GM12878 (cell line): ENCODE measurements around the gene ACKR2. TPM values are rescaled to one million over a fixed set of nuclear protein-coding genes. Genes with fewer than 3 reads are reported as not detected.
A peak's percentile ranks its signal among the peaks of the same experiment; 100 is the strongest.

Source experiments
- ATAC-seq: fragments of 200-7000 bp; cut with Tn5 transposase; 3 replicates; pipeline ENCODE4 v1.9.1; 2020; ENCODE audit warnings: mild to moderate bottlenecking, moderate library complexity
- BruUV-seq: library from RNA; stranded (reverse); fragments of 400-500 nt; replicated peaks from 2 replicates; lab custom pipeline; 2021; lab: Mats Ljungman, UMichigan
- CTCF ChIA-PET: fragments of 300-600 bp; sonication (Branson Sonifier 250); formaldehyde crosslinking; extraction: SDS; loops from one replicate; lab custom pipeline; 2021; ENCODE audit warnings: inconsistent platforms; lab: Yijun Ruan, JAX
- POLR2A ChIA-PET: fragments of 350-600 bp; formaldehyde crosslinking; extraction: SDS; loops from one replicate; lab custom pipeline; 2021; ENCODE audit warnings: inconsistent platforms; lab: Charles Lee
- RAD21 ChIA-PET: fragments of 300-600 bp; sonication (Branson Sonifier 250); formaldehyde crosslinking; loops from one replicate; lab custom pipeline; 2023; ENCODE audit warnings: antibody characterized with exemption; ENCODE audit not compliant: unreplicated experiment; lab: Charles Lee
- SMC1A ChIA-PET: fragments of 300-600 bp; sonication (Branson Sonifier 250); formaldehyde crosslinking; loops from one replicate; lab custom pipeline; 2023; ENCODE audit not compliant: unreplicated experiment, uncharacterized antibody; lab: Charles Lee
- DNase-seq: peaks from one replicate; pipeline ENCODE4 v3.0.0-alpha.2; 2011; ENCODE audit warnings: low read depth, low spot score
- FAIRE-seq: peaks from 3 replicates; lab custom pipeline; 2011; peaks lifted over from hg19 to GRCh38; lab: Jason Lieb, UNC
- H2AFZ ChIP-seq: 2 replicates; pipeline ENCODE4 v1.6.0; 2011; ENCODE audit warnings: low read depth, low read length, control low read depth; ENCODE audit not compliant: control insufficient read depth
- H3K27ac ChIP-seq: 2 replicates; pipeline ENCODE4 v1.5.1; 2011; ENCODE audit warnings: control low read depth; ENCODE audit not compliant: control insufficient read depth, insufficient read depth
- H3K27me3 ChIP-seq, 2 experiments: replicated peaks in 1 of 2; 2 replicates each; pipeline versions ENCODE4 v1.6.0 to v1.6.1; 2011; ENCODE audit warnings: low read length in 1 of 2; ENCODE audit not compliant: control insufficient read depth in 2 of 2, insufficient read depth in 2 of 2
- H3K36me3 ChIP-seq, 2 experiments: 2 replicates each; pipeline ENCODE4 v1.5.1; 2011; ENCODE audit warnings: low read length in 1 of 2; ENCODE audit not compliant: control insufficient read depth in 2 of 2, insufficient read depth in 2 of 2
- H3K4me1 ChIP-seq: 2 replicates; pipeline ENCODE4 v1.6.1; 2011; ENCODE audit warnings: mild to moderate bottlenecking, low read length, moderate library complexity, mixed read lengths; ENCODE audit not compliant: control insufficient read depth, insufficient read depth
- H3K4me2 ChIP-seq: 2 replicates; pipeline ENCODE4 v1.6.0; 2011; ENCODE audit warnings: control low read depth; ENCODE audit not compliant: control insufficient read depth, insufficient read depth
- H3K4me3 ChIP-seq: fragments of 200-600 bp; sonication (generic); 2 replicates; pipeline ENCODE4 v1.5.1; 2016
- H3K79me2 ChIP-seq: 2 replicates; pipeline ENCODE4 v1.6.0; 2011; ENCODE audit warnings: low read length; ENCODE audit not compliant: control insufficient read depth, insufficient read depth
- H3K9ac ChIP-seq: 2 replicates; pipeline ENCODE4 v1.8.0; 2011; ENCODE audit warnings: low read length, control low read depth, mixed read lengths; ENCODE audit not compliant: control insufficient read depth, insufficient read depth
- H3K9me3 ChIP-seq: replicated peaks from 3 replicates; pipeline ENCODE4 v1.5.1; 2011; ENCODE audit warnings: mild to moderate bottlenecking, low read length; ENCODE audit not compliant: control insufficient read depth, insufficient read depth
- H4K20me1 ChIP-seq: 2 replicates; pipeline ENCODE4 v1.6.0; 2011; ENCODE audit not compliant: control insufficient read depth, insufficient read depth
- BACH1 ChIP-seq: fragments of 450-650 bp; IDR thresholded peaks from 2 replicates; pipeline ENCODE4 v1.6.1; 2017; ENCODE audit warnings: mild to moderate bottlenecking, borderline replicate concordance
- ESRRA ChIP-seq: IDR thresholded peaks from 2 replicates; pipeline ENCODE4 v1.6.1; 2012; ENCODE audit warnings: mild to moderate bottlenecking, low read length, improper control_type of control experiment
- JUND ChIP-seq: IDR thresholded peaks from 2 replicates; pipeline ENCODE4 v1.6.1; 2012; ENCODE audit warnings: low read depth, mild to moderate bottlenecking, low read length, improper control_type of control experiment, moderate library complexity
- SP1 ChIP-seq: IDR thresholded peaks from one replicate; pipeline ENCODE4 v1.6.1; 2011; ENCODE audit warnings: low read depth, low read length
- SRF ChIP-seq, 2 experiments: IDR thresholded peaks; 2 replicates each; pipeline ENCODE4 v1.6.1; 2011; ENCODE audit warnings: low read depth in 2 of 2, low read length in 2 of 2, mild to moderate bottlenecking in 1 of 2, moderate library complexity in 1 of 2
- TCF3 ChIP-seq: IDR thresholded peaks from 2 replicates; pipeline ENCODE4 v1.6.1; 2012; ENCODE audit warnings: low read depth, mild to moderate bottlenecking, low read length, borderline replicate concordance; ENCODE audit not compliant: insufficient read depth
- YBX1 ChIP-seq: fragments of 450-650 bp; IDR thresholded peaks from 2 replicates; pipeline ENCODE4 v1.6.1; 2016; ENCODE audit warnings: antibody characterized with exemption
- ZBED1 ChIP-seq: IDR thresholded peaks from 2 replicates; pipeline ENCODE4 v1.6.1; 2016; ENCODE audit warnings: borderline replicate concordance
- ZNF274 ChIP-seq: IDR thresholded peaks from one replicate; pipeline ENCODE4 v1.8.0; 2011; ENCODE audit not compliant: insufficient read length, insufficient read depth
- WGBS: methylation state at CpG from one replicate; pipeline ENCODE4 v1.1.6; 2016; ENCODE audit warnings: low lambda C conversion rate; ENCODE audit not compliant: insufficient replicate concordance, insufficient coverage; ENCODE audit errors: missing lambda C conversion rate; 5-methylcytosine and 5-hydroxymethylcytosine counted together
- in situ Hi-C: fragments of 300-500 bp; cut with MboI; formaldehyde crosslinking; loops from 9 replicates; pipeline ENCODE4 v1.14.3; 2018; ENCODE audit warnings: mixed read lengths
- intact Hi-C: fragments of 100-400 bp; cut with micrococcal nuclease; formaldehyde crosslinking; loops from one replicate; pipeline ENCODE4 v1.14.2; 2022; ENCODE audit not compliant: unreplicated experiment
- polyA plus RNA-seq, 11 experiments: library from polyadenylated mRNA; depleted of rRNA in 4 of 11; unstranded in 6 of 11; stranded (reverse) in 5 of 11; fragments of >200 nt; fragmentation: Nextera tagmentation in 4 of 11; fragmentation: Illumina TruSeq in 1 of 11; extraction: Ambion mirVana in 4 of 11; extraction: Trizol in 1 of 11; gene quantifications; 1 replicate in 1 of 11; 2 replicates in 10 of 11; pipeline versions ENCODE4 v1.2.1 to v1.2.3, GENCODE V29; 2011 to 2016; ENCODE audit warnings: inconsistent platforms in 2 of 11, missing spikeins in 2 of 11, low read depth in 1 of 11
- total RNA-seq, 4 experiments: library from RNA; depleted of rRNA in 3 of 4; stranded (reverse); fragments of >200 nt in 3 of 4; fragmentation: Illumina TruSeq in 1 of 4; extraction: Trizol in 1 of 4; gene quantifications; 2 replicates each; pipeline versions ENCODE4 v1.2.1 to v1.2.3, GENCODE V29; 2013 to 2021
- TF ChIP-seq, protein P1 (sequence below): IDR thresholded peaks from 2 replicates; pipeline ENCODE4 v1.6.1; 2012; ENCODE audit warnings: low read length, inconsistent platforms
- TF ChIP-seq, protein P2 (sequence below): fragments of 450-650 bp; formaldehyde crosslinking; IDR thresholded peaks from 2 replicates; pipeline ENCODE4 v1.4.0; 2022; ENCODE audit warnings: mild to moderate bottlenecking, moderate library complexity

Gene ACKR2
- total and polyA plus RNA-seq, 10 of the 15 experiments (the other 5 are each of a cell fraction or from before 2014, with no cell fraction given): 0.05 to 0.91 (median 0.23) TPM; not detected in 2

DNA sequence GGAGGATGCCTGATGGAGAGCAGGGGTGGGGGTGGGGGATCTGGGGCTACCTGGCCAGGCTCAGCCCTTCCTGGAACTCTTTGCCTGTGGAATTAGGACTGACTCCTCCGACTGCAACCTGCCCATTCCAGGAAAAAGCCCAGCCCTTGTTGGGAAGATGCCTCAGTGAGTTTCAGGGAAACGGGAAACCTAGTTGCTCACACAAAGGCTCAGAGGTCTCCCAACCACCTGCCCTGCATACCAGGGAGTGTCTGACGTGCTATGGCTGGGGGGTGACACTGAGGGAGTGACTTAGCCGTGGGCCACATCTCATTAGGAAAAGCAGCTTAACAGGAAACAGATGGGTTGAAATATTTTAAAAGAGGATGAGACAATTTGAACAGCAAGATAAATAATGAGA, 38.5 kb downstream of the ACKR2 start:
- DNase-seq (no peak), ATAC-seq (peak; percentile 24; the same call in 1 of the 3 replicates), FAIRE-seq (no peak)
- Histone ChIP-seq H2AFZ (no peak overlapping the region; the same call in 1 of the 2 replicates), H3K9me3 (no peaks in the 10 kb centered on the region), H3K36me3 (no peaks in the 10 kb centered on the region), H3K4me3 (no peak overlapping the region), H3K4me2 (no peak overlapping the region), H3K27me3 (no peaks in the 10 kb centered on the region), H4K20me1 (no peaks in the 10 kb centered on the region), H3K9ac (no peak overlapping the region), H3K27ac (no peak overlapping the region), H3K4me1 (peaks cover 5% of the 10 kb centered on the region), H3K79me2 (no peaks in the 10 kb centered on the region)
- SMC1A ChIA-PET: interaction anchor here (0.5 kb wide), 1 partner anchor 521 kb away, joined by 3 read pairs; no protein-coding TSS in a partner anchor
- in situ Hi-C loops: no loop called here
- CTCF ChIA-PET: interaction anchor here (1.3 to 5.2 kb wide), 2 partner anchors 8 to 16 kb away, joined by 3 to 24 read pairs; no protein-coding TSS in a partner anchor
- TF ChIP-seq SP1 (no peak), ZBED1 (no peak), BACH1 (no peak), TCF3 (no peak)
- RAD21 ChIA-PET: interaction anchor here (1.3 kb wide), 1 partner anchor 33 kb away, joined by 3 read pairs; no protein-coding TSS in a partner anchor
- intact Hi-C loops: no loop called here
- 33% methylated on average over 4 of the region's 4 CpGs for WGBS
- BruUV-seq: no TSS peak
- POLR2A ChIA-PET: interaction anchor here (0.6 to 0.7 kb wide), 3 partner anchors 27 to 85 kb away, joined by 3 to 4 read pairs (median 3); no protein-coding TSS in a partner anchor

DNA sequence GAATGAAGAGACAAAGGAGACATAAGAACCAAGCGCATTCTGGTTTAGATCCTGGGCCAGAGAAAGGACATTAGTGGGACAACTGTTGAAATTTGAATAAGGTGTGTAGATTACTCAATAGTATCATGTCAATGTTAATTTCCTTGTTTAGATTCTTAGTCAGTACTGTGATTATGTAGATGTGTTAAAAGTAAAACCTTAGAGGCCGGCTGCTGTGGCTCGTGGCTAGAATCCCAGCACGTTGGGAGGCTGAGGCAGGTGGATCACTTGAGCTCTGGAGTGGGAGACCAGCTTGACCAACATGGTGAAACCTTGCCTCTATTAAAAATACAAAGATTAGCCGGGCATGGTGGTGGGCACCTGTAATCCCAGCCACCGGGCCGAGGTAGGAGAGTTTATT, 39.8 kb downstream of the ACKR2 start:
- 93% methylated on average over 7 of the region's 7 CpGs for WGBS
- SMC1A ChIA-PET: no interaction called here
- Histone ChIP-seq H3K9ac (no peak overlapping the region), H3K4me3 (no peak overlapping the region), H2AFZ (no peak overlapping the region), H3K79me2 (no peaks in the 10 kb centered on the region), H4K20me1 (no peaks in the 10 kb centered on the region), H3K4me1 (peaks cover 5% of the 10 kb centered on the region), H3K4me2 (no peak overlapping the region), H3K27me3 (no peaks in the 10 kb centered on the region), H3K27ac (no peak overlapping the region), H3K9me3 (no peaks in the 10 kb centered on the region), H3K36me3 (no peaks in the 10 kb centered on the region)
- intact Hi-C loops: no loop called here
- DNase-seq (no peak), FAIRE-seq (no peak), ATAC-seq (no peak)
- CTCF ChIA-PET: interaction anchor here (1.3 to 5.2 kb wide), 2 partner anchors 10 to 104 kb away, joined by 3 to 24 read pairs; no protein-coding TSS in a partner anchor
- RAD21 ChIA-PET: no interaction called here
- POLR2A ChIA-PET: no interaction called here
- in situ Hi-C loops: no loop called here
- BruUV-seq: no TSS peak
- TF ChIP-seq, protein P1, sequence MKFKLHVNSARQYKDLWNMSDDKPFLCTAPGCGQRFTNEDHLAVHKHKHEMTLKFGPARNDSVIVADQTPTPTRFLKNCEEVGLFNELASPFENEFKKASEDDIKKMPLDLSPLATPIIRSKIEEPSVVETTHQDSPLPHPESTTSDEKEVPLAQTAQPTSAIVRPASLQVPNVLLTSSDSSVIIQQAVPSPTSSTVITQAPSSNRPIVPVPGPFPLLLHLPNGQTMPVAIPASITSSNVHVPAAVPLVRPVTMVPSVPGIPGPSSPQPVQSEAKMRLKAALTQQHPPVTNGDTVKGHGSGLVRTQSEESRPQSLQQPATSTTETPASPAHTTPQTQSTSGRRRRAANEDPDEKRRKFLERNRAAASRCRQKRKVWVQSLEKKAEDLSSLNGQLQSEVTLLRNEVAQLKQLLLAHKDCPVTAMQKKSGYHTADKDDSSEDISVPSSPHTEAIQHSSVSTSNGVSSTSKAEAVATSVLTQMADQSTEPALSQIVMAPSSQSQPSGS: no peak
- TF ChIP-seq YBX1 (no peak), ZNF274 (no peak), JUND (no peak), ESRRA (no peak), SRF (IDR thresholded peaks at IDR 0.05; ENCODE audit: low read depth in 2 of 2, low read length in 2 of 2) (no peak), TCF3 (no peak)
- TF ChIP-seq, protein P2, sequence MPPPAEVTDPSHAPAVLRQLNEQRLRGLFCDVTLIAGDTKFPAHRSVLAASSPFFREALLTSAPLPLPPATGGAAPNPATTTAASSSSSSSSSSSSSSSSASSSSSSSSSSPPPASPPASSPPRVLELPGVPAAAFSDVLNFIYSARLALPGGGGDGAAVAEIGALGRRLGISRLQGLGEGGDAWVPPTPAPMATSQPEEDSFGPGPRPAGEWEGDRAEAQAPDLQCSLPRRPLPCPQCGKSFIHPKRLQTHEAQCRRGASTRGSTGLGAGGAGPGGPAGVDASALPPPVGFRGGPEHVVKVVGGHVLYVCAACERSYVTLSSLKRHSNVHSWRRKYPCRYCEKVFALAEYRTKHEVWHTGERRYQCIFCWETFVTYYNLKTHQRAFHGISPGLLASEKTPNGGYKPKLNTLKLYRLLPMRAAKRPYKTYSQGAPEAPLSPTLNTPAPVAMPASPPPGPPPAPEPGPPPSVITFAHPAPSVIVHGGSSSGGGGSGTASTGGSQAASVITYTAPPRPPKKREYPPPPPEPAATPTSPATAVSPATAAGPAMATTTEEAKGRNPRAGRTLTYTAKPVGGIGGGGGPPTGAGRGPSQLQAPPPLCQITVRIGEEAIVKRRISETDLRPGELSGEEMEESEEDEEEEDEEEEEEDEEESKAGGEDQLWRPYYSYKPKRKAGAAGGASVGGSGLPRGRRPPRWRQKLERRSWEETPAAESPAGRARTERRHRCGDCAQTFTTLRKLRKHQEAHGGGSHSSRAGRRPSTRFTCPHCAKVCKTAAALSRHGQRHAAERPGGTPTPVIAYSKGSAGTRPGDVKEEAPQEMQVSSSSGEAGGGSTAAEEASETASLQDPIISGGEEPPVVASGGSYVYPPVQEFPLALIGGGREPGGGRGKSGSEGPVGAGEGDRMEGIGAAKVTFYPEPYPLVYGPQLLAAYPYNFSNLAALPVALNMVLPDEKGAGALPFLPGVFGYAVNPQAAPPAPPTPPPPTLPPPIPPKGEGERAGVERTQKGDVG (CRISPR knock-in tag): no peak
